CD4-positive, alpha-beta T cell treated with Interleukin-12 subunit alpha and Interleukin-12 subunit beta, for 1 hour (primary cell): ENCODE measurements around the gene CLCNKA.

ENCODE experiments used
- DNase-seq: peaks from one replicate; pipeline ENCODE4 v3.0.0-alpha.2; 2020

Gene CLCNKA

DNA sequence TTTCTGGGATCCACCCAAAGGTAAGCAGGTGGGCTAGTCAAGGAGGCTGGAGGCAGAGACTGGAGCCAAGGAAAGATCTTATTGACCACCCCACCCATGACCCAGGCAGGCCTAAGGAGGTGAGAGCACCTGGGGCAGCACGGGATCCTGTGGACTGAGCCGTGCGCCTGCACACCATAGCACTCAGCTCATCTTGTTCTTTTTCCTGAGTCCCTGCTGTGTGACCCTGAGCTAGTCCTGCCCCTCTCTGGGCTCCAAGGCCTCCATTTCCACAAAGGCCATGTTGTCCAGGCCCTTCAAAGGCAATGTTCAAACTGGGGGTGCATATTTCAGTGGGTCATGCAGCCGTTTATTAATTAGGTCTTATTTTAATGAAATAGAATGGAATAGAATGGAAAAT is 44.4 kb downstream of the CLCNKA start:
- DNase-seq = no peak

DNA sequence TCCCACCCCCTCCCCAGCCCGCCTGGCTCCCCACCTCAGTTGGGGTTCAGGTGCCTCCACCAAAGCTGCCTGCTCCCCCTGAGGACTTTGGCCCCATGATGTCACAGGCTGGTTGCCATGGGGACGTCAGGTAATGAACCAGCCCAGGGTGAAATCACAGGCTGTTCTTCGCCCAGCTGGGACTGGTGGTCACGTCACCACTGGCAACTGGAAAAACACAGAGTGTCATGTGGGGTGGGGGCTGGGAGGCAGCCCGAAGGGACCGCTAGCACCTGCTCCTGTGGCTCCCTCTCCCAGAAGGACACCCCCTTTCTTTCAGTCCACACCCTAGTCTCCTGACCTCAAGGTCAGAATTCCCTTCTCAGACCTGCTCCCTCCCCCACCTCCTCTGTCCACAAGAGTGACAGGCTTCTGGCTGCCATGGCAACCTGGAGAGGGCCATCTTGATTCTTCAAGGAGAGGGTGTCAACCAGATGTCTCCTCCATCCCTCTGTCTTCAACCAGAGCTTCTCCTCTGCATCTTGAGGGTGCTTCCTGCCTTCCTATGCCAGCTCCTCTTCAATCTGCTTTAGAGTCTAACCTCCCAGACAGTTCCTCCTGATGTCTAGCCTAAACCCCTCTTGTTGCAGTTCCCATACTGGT is 45.4 kb downstream of the CLCNKA start:
- DNase-seq = no peak

DNA sequence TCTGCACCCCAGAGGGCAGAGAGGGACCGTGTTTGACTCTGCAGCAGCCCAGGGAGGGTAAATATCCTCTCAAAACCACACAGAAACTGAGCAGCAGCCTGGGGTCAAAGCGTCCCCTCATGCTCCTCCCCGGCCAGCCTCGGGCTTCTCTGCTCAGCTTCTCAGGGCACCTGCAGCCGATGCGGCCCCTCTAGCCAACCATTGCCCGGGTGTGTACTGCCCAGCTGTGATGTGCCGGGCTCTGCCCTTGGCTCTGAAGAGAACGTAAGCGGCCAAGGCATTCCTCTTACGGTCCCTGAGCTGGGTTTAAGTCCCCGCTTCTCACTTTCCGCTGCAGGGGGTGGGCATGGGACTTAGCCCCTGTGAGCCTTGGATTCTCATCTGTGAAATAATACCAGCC is 46.1 kb downstream of the CLCNKA start:
- DNase-seq = no peak

DNA sequence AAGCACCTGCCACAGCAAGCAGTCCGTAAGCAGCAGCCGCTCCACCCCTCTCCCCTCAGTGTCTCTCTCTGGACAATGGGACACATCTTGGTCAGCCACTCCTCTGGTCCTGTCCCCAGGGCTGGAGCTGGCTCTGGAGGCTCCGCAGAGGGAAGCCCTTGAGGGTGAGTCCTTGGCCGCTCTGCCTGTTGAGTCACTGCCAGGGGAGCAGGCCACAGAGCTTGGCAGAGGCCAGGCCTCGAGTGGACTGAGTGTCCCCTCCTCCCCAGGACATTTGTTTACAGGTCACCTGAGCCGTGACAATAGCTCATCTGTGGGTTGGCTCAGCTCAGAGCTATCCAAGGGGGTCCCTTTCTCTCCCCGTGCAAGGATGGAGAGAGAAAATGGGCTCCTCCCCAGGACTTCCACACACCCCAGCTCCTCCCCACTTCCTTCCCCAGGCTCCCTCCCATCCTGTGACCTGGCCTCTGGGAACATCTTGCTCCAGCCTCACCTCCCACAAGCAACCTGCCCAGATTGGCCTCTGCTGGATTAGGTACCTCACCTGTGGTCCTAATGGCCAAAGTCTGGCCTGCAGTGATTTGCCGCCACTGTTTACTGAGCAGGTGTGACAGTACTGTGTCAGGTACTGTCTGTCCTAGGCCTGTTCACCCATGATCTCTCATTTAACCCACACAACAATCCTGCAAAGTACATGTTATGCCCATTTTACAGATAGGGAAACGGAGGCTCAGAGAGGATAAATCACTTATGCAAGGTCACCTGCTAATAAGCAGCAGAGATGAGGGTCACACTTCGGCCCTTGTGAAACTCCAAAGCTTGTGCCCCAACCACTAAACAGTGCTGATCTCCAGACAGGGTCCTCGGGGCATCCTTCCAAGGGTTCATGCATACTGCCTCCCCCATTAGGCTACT is 46.8 kb downstream of the CLCNKA start:
- no peak for DNase-seq

- DNase-seq = no peak
Measured at GRCh38 chr1:16070640-16071355, 49.0 kb downstream of the CLCNKA start.

GRCh38 chr1:16071614-16072013 is 49.8 kb downstream of the CLCNKA start:
- DNase-seq = no peak

DNA sequence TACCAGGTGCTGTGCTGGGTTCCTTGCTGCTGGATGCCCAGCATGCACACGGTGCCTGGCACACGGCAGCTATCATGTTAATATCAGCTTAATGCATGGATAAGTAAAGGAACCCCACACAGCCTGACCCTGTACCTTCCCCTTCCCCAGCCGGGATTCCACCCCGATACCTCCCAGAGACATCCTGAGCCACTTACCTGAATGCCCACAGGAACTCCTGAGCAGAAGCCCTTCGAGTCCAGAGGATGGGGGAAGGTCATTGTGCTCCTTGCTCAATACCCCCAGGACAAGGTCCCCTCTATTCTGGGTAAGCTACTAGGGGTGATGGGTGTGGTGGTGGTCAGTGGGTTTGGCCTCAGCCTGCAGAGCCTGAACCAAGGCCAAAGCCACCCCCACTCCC is 50.3 kb downstream of the CLCNKA start:
- DNase-seq = no peak

DNA sequence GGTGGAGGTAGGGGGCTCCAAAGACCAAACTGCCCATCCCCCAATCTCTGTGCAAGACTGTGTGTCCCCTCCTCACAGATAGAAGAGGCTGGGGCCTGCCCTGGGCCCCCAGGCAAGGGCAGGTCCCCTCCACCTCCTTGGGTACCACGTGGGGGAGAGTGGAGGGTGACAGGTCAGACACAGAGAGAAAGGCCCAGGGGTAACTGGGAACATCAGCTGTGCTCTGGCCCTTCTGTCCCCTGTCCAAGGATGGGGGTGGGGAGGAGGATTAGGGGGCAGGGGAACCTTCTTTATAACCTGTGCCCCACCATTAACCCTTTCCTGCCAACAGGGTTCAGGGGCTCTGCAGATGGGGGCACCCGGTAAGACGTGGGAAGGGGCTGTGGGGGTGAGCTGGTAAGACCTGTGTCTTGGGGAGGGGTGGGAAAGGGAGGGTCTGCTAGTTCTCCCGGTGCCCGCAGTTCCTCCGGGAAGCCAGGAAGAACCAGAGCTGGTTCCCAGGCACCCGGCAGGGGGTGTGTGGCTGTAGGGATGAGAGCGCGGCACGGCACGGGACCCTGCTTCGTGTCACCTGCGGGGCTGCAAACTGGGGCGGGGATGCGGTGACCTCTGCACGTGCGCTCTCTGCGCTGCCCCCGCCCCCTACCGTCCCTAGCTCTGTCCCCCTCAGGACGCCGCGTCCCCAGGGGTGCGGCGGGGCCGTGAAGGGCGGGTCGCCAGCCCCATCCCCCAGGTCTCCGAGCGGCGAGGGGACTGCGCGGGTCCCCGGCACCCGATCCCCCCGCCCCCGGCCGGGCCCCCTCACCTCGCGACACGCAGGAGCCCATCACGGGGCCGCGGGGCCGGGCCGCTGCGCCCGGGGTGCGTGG is 51.0 kb downstream of the CLCNKA start:
- DNase-seq = no peak

GRCh38 chr1:16073490-16074119 is 51.8 kb downstream of the CLCNKA start, which contains the start of gene FAM131C:
Gene FAM131C (minus strand): TSS chr1:16073651. CDS start chr1:16073442, 209 bp downstream.
- DNase-seq = peak; percentile 39

- DNase-seq = no peak
Measured at GRCh38 chr1:16074217-16074616, 52.4 kb downstream of the CLCNKA start.

DNA sequence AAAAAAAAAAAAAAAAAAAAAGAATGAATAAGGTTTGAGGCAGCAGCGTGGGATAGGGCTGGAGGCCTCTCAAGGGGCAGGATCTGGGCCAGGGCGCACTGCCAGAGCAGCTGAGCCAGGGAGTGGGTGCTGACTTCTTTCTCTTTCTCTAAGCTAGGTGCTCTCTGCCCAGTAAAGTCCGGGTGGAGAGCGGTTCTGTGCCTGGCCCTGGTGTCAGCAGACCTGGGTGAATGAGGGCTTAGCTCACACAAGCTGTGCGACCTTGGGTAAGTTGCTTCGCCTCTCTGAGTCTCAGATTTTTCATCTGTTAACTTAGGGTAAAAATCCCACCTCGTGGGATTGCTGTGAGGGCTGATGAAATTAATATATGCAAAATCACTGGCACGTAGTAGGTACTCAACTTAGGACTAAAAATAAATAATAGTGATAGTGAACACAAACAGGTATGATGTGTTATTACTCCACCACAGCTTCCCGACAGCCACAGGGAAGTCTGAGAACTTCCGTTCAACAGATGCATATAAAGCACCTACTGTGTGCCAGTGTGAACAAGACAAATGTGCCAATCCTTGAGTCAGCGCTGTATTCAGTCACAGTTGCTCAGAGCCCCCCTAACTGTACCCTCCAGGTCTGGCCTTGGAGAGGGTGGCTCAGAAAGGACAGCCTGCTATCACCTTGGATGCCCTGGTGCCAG is 53.6 kb downstream of the CLCNKA start:
- no peak for DNase-seq

DNA sequence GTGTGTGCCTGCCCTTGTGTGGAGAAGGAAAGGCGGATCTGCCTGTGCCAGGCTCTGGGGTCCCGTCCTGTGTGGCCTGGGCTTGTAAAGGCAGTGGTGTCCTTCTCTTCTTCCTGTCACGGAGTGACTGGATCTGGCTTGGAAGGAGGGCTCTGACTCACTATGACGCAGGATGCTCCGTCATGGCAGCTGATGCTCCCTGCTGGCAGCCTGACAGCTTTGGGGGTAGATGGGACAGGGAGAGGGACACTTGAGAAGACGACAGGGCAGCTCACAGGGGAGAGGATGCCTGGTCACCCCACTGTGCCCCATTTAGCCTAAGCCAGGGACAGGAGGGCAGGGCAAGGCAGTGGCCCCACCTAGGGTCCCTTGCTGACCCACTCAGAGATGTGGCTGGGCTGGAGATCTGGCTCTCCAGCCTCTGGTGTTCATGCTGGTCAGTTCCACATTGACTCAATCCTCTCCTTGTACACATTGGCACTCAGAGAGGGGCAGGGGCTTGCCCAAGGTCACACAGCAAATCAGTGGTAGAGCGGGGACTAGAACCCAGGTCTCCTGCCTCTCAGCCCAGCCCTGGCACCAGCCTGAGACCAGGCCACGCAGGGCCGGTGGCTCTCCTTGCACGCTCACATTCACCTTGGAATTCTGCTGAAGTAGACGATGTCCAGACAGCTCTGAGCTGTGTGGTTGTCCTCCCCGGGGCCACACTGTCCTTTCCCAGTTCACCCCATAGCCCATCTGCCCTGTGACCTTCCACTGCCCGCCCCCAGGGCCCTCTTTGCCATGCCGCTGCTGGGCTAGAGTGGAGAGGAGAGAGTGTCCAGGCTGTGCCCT is 54.4 kb downstream of the CLCNKA start:
- no peak for DNase-seq

DNA sequence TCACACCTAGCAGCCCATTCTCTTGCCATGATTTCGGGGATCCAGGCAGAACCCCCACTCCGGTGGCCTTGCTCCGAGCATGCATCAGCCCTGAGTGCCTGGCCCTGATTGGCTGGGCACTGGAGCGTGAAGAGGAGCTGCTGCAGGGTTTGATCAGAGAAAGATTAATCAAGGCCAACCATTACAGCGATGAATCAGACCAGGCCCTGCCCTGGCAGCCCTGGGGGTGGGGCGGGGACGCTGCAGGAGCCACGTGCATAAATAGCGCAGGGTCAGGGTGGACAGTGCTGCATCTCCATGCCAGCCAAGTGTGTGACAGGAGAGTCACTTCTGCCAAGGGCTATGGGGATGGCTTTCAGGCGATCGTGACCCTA is 55.0 kb downstream of the CLCNKA start:
- no peak for DNase-seq

GRCh38 chr1:16077406-16078245 is 55.8 kb downstream of the CLCNKA start:
- DNase-seq = no peak

GRCh38 chr1:16078925-16079656 is 57.3 kb downstream of the CLCNKA start:
- DNase-seq = peak; percentile 79

GRCh38 chr1:16080422-16081150 is 58.8 kb downstream of the CLCNKA start:
- DNase-seq = no peak

DNA sequence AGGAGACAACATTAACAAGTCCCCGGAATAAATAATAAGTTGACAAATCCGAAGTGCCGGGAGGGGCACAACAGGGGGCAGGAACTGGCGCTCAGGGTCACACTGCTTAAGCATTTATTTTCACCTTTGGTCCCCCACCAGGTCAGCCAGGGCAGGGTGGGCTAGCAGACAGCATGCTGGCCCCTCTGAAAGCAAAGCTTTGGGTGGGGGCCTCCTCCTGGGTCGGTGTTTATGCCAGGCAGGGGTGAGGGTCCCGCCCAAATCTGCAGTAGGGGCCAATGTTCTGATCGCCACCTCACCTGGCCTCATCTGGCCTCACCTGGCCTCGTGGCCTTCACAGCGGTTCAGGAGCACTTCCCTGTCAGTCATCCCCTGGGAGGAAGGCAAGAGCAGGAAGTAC is 59.8 kb downstream of the CLCNKA start:
- DNase-seq = no peak
